ENCODE results near the gene GATA2.

GRCh38 chr3:128464702-128465101, 28.3 kb downstream of the GATA2 start:
- TF ChIP-seq, protein P1, sequence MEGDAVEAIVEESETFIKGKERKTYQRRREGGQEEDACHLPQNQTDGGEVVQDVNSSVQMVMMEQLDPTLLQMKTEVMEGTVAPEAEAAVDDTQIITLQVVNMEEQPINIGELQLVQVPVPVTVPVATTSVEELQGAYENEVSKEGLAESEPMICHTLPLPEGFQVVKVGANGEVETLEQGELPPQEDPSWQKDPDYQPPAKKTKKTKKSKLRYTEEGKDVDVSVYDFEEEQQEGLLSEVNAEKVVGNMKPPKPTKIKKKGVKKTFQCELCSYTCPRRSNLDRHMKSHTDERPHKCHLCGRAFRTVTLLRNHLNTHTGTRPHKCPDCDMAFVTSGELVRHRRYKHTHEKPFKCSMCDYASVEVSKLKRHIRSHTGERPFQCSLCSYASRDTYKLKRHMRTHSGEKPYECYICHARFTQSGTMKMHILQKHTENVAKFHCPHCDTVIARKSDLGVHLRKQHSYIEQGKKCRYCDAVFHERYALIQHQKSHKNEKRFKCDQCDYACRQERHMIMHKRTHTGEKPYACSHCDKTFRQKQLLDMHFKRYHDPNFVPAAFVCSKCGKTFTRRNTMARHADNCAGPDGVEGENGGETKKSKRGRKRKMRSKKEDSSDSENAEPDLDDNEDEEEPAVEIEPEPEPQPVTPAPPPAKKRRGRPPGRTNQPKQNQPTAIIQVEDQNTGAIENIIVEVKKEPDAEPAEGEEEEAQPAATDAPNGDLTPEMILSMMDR (IDR thresholded peaks at IDR 0.05; ENCODE audit: insufficient read depth, low read length, poor library complexity, severe bottlenecking) = no peak
- no peak for TF ChIP-seq EZH2phosphoT487 (conservative IDR thresholded peaks at IDR 0.05; ENCODE audit: low read length)

Measured in SU-DHL-6 (cell line).